ENCODE data around the gene DGAT2. TPM values are rescaled to one million over a fixed set of nuclear protein-coding genes. Genes with fewer than 3 reads are reported as not detected.

Gene DGAT2
- total RNA-seq, 1 experiment from 2014 or later: 6.4 TPM

- no peaks in the 10 kb centered on the region for H3K36me3 Mint-ChIP-seq (ENCODE audit: insufficient read depth, unreplicated experiment)
- no TSS peak for BruUV-seq (replicated peaks)
- POLR2A ChIA-PET: interaction anchor here (0.6 to 3.1 kb wide), 5 partner anchors 15 to 254 kb away, joined by 3 to 18 read pairs (median 3); partner anchors contain the start of gene SERPINH1
- CTCF ChIA-PET: interaction anchor here (0.5 to 6.0 kb wide), 5 partner anchors 13 to 473 kb away, joined by 3 to 39 read pairs (median 3); no protein-coding TSS in a partner anchor
- intact Hi-C loops (cut with micrococcal nuclease): loop anchor here (5.0 kb wide), 1 partner anchor 52 kb away; no protein-coding TSS in a partner anchor
- TF ChIP-seq CTCF (IDR thresholded peaks at IDR 0.05; ENCODE audit: unreplicated experiment): peak; percentile 5
- H3K27ac Mint-ChIP-seq (ENCODE audit: low read depth, unreplicated experiment): no peak overlapping the region
- no peak for DNase-seq (ENCODE audit: unreplicated experiment)
- H3K4me1 Mint-ChIP-seq (ENCODE audit: insufficient read depth, unreplicated experiment): peaks cover 11% of the 10 kb centered on the region
- no peaks in the 10 kb centered on the region for H3K9me3 Mint-ChIP-seq (ENCODE audit: unreplicated experiment)
- no peak overlapping the region for H3K4me3 Mint-ChIP-seq (ENCODE audit: unreplicated experiment)
- no peaks in the 10 kb centered on the region for H3K27me3 Mint-ChIP-seq (ENCODE audit: insufficient read depth, unreplicated experiment)
Observed at GRCh38 chr11:75815345-75816168, 47.0 kb downstream of the DGAT2 start.

GRCh38 chr11:75816561-75817239 is 48.1 kb downstream of the DGAT2 start:
- H3K27ac Mint-ChIP-seq (ENCODE audit: low read depth, unreplicated experiment): no peak overlapping the region
- ChIA-PET POLR2A (interaction anchor here (0.6 to 3.1 kb wide), 7 partner anchors 15 to 484 kb away, joined by 3 to 11 read pairs (median 3); no protein-coding TSS in a partner anchor), CTCF (interaction anchor here (0.6 to 1.4 kb wide), 4 partner anchors 14 to 285 kb away, joined by 3 to 4 read pairs (median 3); no protein-coding TSS in a partner anchor)
- H3K27me3 Mint-ChIP-seq (ENCODE audit: insufficient read depth, unreplicated experiment): no peaks in the 10 kb centered on the region
- H3K4me1 Mint-ChIP-seq (ENCODE audit: insufficient read depth, unreplicated experiment): peaks cover 22% of the 10 kb centered on the region
- no peaks in the 10 kb centered on the region for H3K36me3 Mint-ChIP-seq (ENCODE audit: insufficient read depth, unreplicated experiment)
- no peak for DNase-seq (ENCODE audit: unreplicated experiment)
- intact Hi-C loops (cut with micrococcal nuclease): loop anchor here (5.0 kb wide), 1 partner anchor 51 kb away; no protein-coding TSS in a partner anchor
- no TSS peak for BruUV-seq (replicated peaks)
- H3K9me3 Mint-ChIP-seq (ENCODE audit: unreplicated experiment): no peaks in the 10 kb centered on the region
- no peak for TF ChIP-seq CTCF (IDR thresholded peaks at IDR 0.05; ENCODE audit: unreplicated experiment)
- H3K4me3 Mint-ChIP-seq (ENCODE audit: unreplicated experiment): no peak overlapping the region

GRCh38 chr11:75820645-75821044 is 52.1 kb downstream of the DGAT2 start:
- ChIA-PET CTCF (no interaction called here), POLR2A (interaction anchor here (0.6 kb wide), 1 partner anchor 905 kb away, joined by 4 read pairs; no protein-coding TSS in a partner anchor)
- TF ChIP-seq CTCF (IDR thresholded peaks at IDR 0.05; ENCODE audit: unreplicated experiment): no peak
- Mint-ChIP-seq H3K9me3 (ENCODE audit: unreplicated experiment) (no peaks in the 10 kb centered on the region), H3K27ac (ENCODE audit: low read depth, unreplicated experiment) (peak overlapping the region; percentile 12), H3K36me3 (ENCODE audit: insufficient read depth, unreplicated experiment) (peaks cover 10% of the 10 kb centered on the region), H3K4me1 (ENCODE audit: insufficient read depth, unreplicated experiment) (peaks cover 12% of the 10 kb centered on the region), H3K27me3 (ENCODE audit: insufficient read depth, unreplicated experiment) (no peaks in the 10 kb centered on the region), H3K4me3 (ENCODE audit: unreplicated experiment) (no peak overlapping the region)
- intact Hi-C loops (cut with micrococcal nuclease): no loop called here
- DNase-seq (ENCODE audit: unreplicated experiment): peak; percentile 61
- BruUV-seq (replicated peaks): no TSS peak

- no peak overlapping the region for H3K4me3 Mint-ChIP-seq (ENCODE audit: unreplicated experiment)
- no peak for TF ChIP-seq CTCF (IDR thresholded peaks at IDR 0.05; ENCODE audit: unreplicated experiment)
- peak overlapping the region; percentile 12 for H3K27ac Mint-ChIP-seq (ENCODE audit: low read depth, unreplicated experiment)
- CTCF ChIA-PET: no interaction called here
- no peaks in the 10 kb centered on the region for H3K9me3 Mint-ChIP-seq (ENCODE audit: unreplicated experiment)
- POLR2A ChIA-PET: interaction anchor here (0.6 to 1.4 kb wide), 2 partner anchors 19 to 50 kb away, joined by 3 to 6 read pairs; no protein-coding TSS in a partner anchor
- peaks cover 12% of the 10 kb centered on the region for H3K4me1 Mint-ChIP-seq (ENCODE audit: insufficient read depth, unreplicated experiment)
- DNase-seq (ENCODE audit: unreplicated experiment): no peak
- no TSS peak for BruUV-seq (replicated peaks)
- H3K36me3 Mint-ChIP-seq (ENCODE audit: insufficient read depth, unreplicated experiment): peaks cover 10% of the 10 kb centered on the region
- no peaks in the 10 kb centered on the region for H3K27me3 Mint-ChIP-seq (ENCODE audit: insufficient read depth, unreplicated experiment)
- intact Hi-C loops (cut with micrococcal nuclease): no loop called here
Observed at GRCh38 chr11:75821202-75821601, 52.6 kb downstream of the DGAT2 start.

Measured in MCF 10A (cell line).